Activated naive CD4-positive, alpha-beta T cell treated with anti-CD3 and anti-CD28 coated beads for 36 hours (primary cell): ENCODE measurements around the gene PRKCE. TPM values are rescaled to one million over a fixed set of nuclear protein-coding genes. Genes with fewer than 3 reads are reported as not detected.

Source experiments
- CTCF ChIA-PET: fragments of 350-600 bp; sonication (Branson Sonifier 250); formaldehyde crosslinking; loops from one replicate; lab custom pipeline; 2021; ENCODE audit warnings: antibody characterized with exemption; lab: Charles Lee
- DNase-seq: peaks from one replicate; pipeline ENCODE4 v3.0.0-alpha.2; 2020
- H3K27ac Mint-ChIP-seq: one replicate; pipeline ENCODE4 v1.8.0; 2021; ENCODE audit warnings: mild to moderate bottlenecking, mixed read lengths
- H3K27me3 Mint-ChIP-seq: one replicate; pipeline ENCODE4 v1.8.0; 2021; ENCODE audit warnings: low read depth, mixed read lengths
- H3K36me3 Mint-ChIP-seq: one replicate; pipeline ENCODE4 v1.8.0; 2021; ENCODE audit warnings: low read depth, mixed read lengths
- H3K4me1 Mint-ChIP-seq: one replicate; pipeline ENCODE4 v1.8.0; 2021; ENCODE audit warnings: low read depth, mixed read lengths
- H3K4me3 Mint-ChIP-seq: one replicate; pipeline ENCODE4 v1.8.0; 2021; ENCODE audit warnings: mild to moderate bottlenecking, moderate library complexity, mixed read lengths
- H3K9me3 Mint-ChIP-seq: one replicate; pipeline ENCODE4 v1.8.0; 2021; ENCODE audit warnings: mixed read lengths
- intact Hi-C: fragments of 100-400 bp; cut with micrococcal nuclease; formaldehyde crosslinking; loops from one replicate; pipeline ENCODE4 v1.15.1; 2023
- total RNA-seq, 2 experiments: library from RNA; stranded (reverse); gene quantifications; one replicate each; pipeline ENCODE4 v1.2.3, GENCODE V29; 2021

Gene PRKCE
- total RNA-seq, 2 experiments from 2014 or later, result 9.4 to 10.6 TPM

- no peak for DNase-seq
- intact Hi-C loops, result no loop called here
- H3K9me3 Mint-ChIP-seq, result no peaks in the 10 kb centered on the region
- no peaks in the 10 kb centered on the region for H3K27me3 Mint-ChIP-seq
- H3K36me3 Mint-ChIP-seq, result no peaks in the 10 kb centered on the region
- no peaks in the 10 kb centered on the region for H3K4me1 Mint-ChIP-seq
- H3K27ac Mint-ChIP-seq, result no peak overlapping the region
- no peak overlapping the region for H3K4me3 Mint-ChIP-seq
- CTCF ChIA-PET, result no interaction called here
Observed at GRCh38 chr2:45930396-45930792, 278.9 kb downstream of the PRKCE start.

- no peaks in the 10 kb centered on the region for H3K36me3 Mint-ChIP-seq
- peaks cover 3% of the 10 kb centered on the region for H3K4me1 Mint-ChIP-seq
- no peaks in the 10 kb centered on the region for H3K9me3 Mint-ChIP-seq
- intact Hi-C loops, result no loop called here
- CTCF ChIA-PET, result no interaction called here
- no peak overlapping the region for H3K4me3 Mint-ChIP-seq
- DNase-seq, result no peak
- no peak overlapping the region for H3K27ac Mint-ChIP-seq
- H3K27me3 Mint-ChIP-seq, result no peaks in the 10 kb centered on the region
Observed at GRCh38 chr2:45932278-45932975, 281.0 kb downstream of the PRKCE start.

GRCh38 chr2:45935791-45936622, 284.5 kb downstream of the PRKCE start:
- CTCF ChIA-PET, result interaction anchor here (0.6 to 2.9 kb wide), 10 partner anchors 15 to 318 kb away, joined by 3 to 23 read pairs (median 4); no protein-coding TSS in a partner anchor
- H3K27ac Mint-ChIP-seq, result no peak overlapping the region
- no peaks in the 10 kb centered on the region for H3K27me3 Mint-ChIP-seq
- DNase-seq, result peak; percentile 76
- no peaks in the 10 kb centered on the region for H3K9me3 Mint-ChIP-seq
- no peaks in the 10 kb centered on the region for H3K36me3 Mint-ChIP-seq
- intact Hi-C loops, result loop anchor here (1.0 to 5.0 kb wide), 4 partner anchors 76 to 954 kb away; no protein-coding TSS in a partner anchor
- H3K4me1 Mint-ChIP-seq, result peaks cover 3% of the 10 kb centered on the region
- no peak overlapping the region for H3K4me3 Mint-ChIP-seq

- CTCF ChIA-PET, result interaction anchor here (0.8 to 2.9 kb wide), 5 partner anchors 16 to 319 kb away, joined by 3 to 23 read pairs (median 4); no protein-coding TSS in a partner anchor
- no peaks in the 10 kb centered on the region for H3K36me3 Mint-ChIP-seq
- H3K4me1 Mint-ChIP-seq, result peaks cover 3% of the 10 kb centered on the region
- no peaks in the 10 kb centered on the region for H3K9me3 Mint-ChIP-seq
- no peak overlapping the region for H3K27ac Mint-ChIP-seq
- intact Hi-C loops, result loop anchor here (1.0 to 5.0 kb wide), 4 partner anchors 76 to 954 kb away; no protein-coding TSS in a partner anchor
- H3K27me3 Mint-ChIP-seq, result no peaks in the 10 kb centered on the region
- no peak overlapping the region for H3K4me3 Mint-ChIP-seq
- DNase-seq, result no peak
Observed at GRCh38 chr2:45936623-45936979, 285.1 kb downstream of the PRKCE start.

GRCh38 chr2:45937990-45938389, 286.5 kb downstream of the PRKCE start:
- intact Hi-C loops, result loop anchor here (5.0 kb wide), 1 partner anchor 956 kb away; no protein-coding TSS in a partner anchor
- H3K9me3 Mint-ChIP-seq, result no peaks in the 10 kb centered on the region
- H3K4me1 Mint-ChIP-seq, result peaks cover 3% of the 10 kb centered on the region
- H3K4me3 Mint-ChIP-seq, result no peak overlapping the region
- CTCF ChIA-PET, result interaction anchor here (0.7 to 1.0 kb wide), 3 partner anchors 289 to 697 kb away, joined by 3 read pairs; no protein-coding TSS in a partner anchor
- no peak for DNase-seq
- H3K27ac Mint-ChIP-seq, result no peak overlapping the region
- no peaks in the 10 kb centered on the region for H3K36me3 Mint-ChIP-seq
- H3K27me3 Mint-ChIP-seq, result no peaks in the 10 kb centered on the region

GRCh38 chr2:45938649-45939511, 287.4 kb downstream of the PRKCE start:
- no peak for DNase-seq
- intact Hi-C loops, result loop anchor here (5.0 kb wide), 1 partner anchor 957 kb away; no protein-coding TSS in a partner anchor
- Mint-ChIP-seq H3K9me3 (no peaks in the 10 kb centered on the region), H3K4me1 (peaks cover 3% of the 10 kb centered on the region), H3K36me3 (no peaks in the 10 kb centered on the region), H3K4me3 (no peak overlapping the region), H3K27me3 (no peaks in the 10 kb centered on the region), H3K27ac (no peak overlapping the region)
- CTCF ChIA-PET, result interaction anchor here (0.8 kb wide), 1 partner anchor 696 kb away, joined by 3 read pairs; no protein-coding TSS in a partner anchor

GRCh38 chr2:45941531-45942236, 290.2 kb downstream of the PRKCE start:
- DNase-seq, result no peak
- Mint-ChIP-seq H3K9me3 (no peaks in the 10 kb centered on the region), H3K4me1 (no peaks in the 10 kb centered on the region), H3K27me3 (no peaks in the 10 kb centered on the region), H3K4me3 (no peak overlapping the region), H3K36me3 (no peaks in the 10 kb centered on the region), H3K27ac (no peak overlapping the region)
- CTCF ChIA-PET, result interaction anchor here (0.7 kb wide), 1 partner anchor 87 kb away, joined by 3 read pairs; no protein-coding TSS in a partner anchor
- intact Hi-C loops, result no loop called here

GRCh38 chr2:45942237-45942738, 290.8 kb downstream of the PRKCE start:
- intact Hi-C loops, result no loop called here
- DNase-seq, result no peak
- Mint-ChIP-seq H3K27ac (no peak overlapping the region), H3K36me3 (no peaks in the 10 kb centered on the region), H3K9me3 (no peaks in the 10 kb centered on the region), H3K4me1 (no peaks in the 10 kb centered on the region), H3K4me3 (no peak overlapping the region), H3K27me3 (no peaks in the 10 kb centered on the region)
- CTCF ChIA-PET, result interaction anchor here (0.7 kb wide), 1 partner anchor 88 kb away, joined by 3 read pairs; no protein-coding TSS in a partner anchor

- Mint-ChIP-seq H3K36me3 (no peaks in the 10 kb centered on the region), H3K27me3 (no peaks in the 10 kb centered on the region), H3K9me3 (no peaks in the 10 kb centered on the region), H3K4me1 (no peaks in the 10 kb centered on the region), H3K4me3 (no peak overlapping the region), H3K27ac (no peak overlapping the region)
- intact Hi-C loops, result no loop called here
- CTCF ChIA-PET, result no interaction called here
- no peak for DNase-seq
Observed at GRCh38 chr2:45943219-45944044, 292.0 kb downstream of the PRKCE start.

- no peak for DNase-seq
- intact Hi-C loops, result no loop called here
- H3K4me1 Mint-ChIP-seq, result no peaks in the 10 kb centered on the region
- H3K4me3 Mint-ChIP-seq, result no peak overlapping the region
- no peak overlapping the region for H3K27ac Mint-ChIP-seq
- CTCF ChIA-PET, result no interaction called here
- no peaks in the 10 kb centered on the region for H3K36me3 Mint-ChIP-seq
- no peaks in the 10 kb centered on the region for H3K27me3 Mint-ChIP-seq
- no peaks in the 10 kb centered on the region for H3K9me3 Mint-ChIP-seq
Observed at GRCh38 chr2:45944074-45944473, 292.6 kb downstream of the PRKCE start.
